NOMO-1 treated with dmso at 0.1 percent for 144 hours (cell line): Measurements from ENCODE around the gene SLX9.

Experiments
- DNase-seq: peaks from one replicate; lab custom pipeline; 2025; ENCODE audit not compliant: unreplicated experiment; lab: John Stamatoyannopoulos, UW

The SLX9 gene

DNA sequence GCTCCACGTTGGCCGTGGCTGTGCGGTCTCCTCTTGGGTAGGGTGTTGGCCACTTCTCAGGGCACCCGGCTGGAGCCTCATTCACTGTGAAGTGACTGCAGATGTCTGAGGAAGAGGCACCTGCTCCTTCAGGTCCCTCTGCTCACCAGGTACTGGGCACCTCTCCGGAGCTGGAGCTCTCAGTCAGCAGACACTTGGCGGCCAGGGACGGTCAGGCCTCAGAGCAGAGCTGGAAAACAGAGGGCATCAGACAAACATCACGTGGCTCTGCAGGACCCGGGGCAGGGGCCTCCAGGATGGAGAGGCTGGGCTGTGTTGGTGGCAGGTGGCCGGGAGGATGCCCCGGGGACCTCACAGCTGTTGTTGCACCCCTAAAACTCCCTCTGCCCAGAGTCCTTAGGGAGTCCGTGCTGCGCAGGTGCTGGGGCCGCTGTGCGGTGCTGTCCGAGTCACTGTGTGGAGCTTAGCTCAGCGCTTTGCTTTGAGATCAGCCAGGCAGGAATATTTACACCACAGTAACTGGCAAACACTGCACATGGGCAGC lies 59.7 kb downstream of the SLX9 start:
- no peak for DNase-seq

DNA sequence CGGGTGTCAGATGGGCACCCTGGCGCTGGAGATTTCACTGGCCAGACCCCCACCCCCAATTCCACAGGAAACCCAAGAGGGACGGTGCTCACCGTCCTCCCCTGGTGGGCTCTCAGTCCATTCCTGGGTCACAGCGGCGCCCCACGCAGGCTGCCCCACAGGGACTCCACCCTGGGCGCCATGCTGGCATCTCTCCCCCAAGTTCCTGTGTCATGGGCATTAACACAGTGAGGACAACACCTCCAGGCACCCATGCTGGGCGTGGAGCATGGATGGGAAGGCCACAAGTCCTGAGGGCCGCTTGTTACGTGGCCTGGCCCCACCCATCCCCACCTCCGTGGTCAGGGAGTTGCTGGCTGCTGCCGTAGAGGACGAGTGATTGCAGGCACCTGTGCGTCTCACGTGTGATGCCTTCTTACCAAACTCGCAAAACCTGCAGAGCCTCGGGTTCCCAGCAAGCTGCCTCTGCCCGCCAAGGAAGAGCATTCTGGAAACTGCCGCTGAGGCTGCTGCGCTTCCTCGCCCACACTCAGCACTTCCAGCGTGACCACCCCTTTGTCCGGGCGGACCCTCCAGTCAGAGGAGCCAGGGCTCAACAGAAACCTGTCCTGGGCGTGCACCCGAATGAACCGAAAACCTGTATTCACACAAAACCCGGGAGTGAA lies 60.3 kb downstream of the SLX9 start:
- DNase-seq, result no peak

DNA sequence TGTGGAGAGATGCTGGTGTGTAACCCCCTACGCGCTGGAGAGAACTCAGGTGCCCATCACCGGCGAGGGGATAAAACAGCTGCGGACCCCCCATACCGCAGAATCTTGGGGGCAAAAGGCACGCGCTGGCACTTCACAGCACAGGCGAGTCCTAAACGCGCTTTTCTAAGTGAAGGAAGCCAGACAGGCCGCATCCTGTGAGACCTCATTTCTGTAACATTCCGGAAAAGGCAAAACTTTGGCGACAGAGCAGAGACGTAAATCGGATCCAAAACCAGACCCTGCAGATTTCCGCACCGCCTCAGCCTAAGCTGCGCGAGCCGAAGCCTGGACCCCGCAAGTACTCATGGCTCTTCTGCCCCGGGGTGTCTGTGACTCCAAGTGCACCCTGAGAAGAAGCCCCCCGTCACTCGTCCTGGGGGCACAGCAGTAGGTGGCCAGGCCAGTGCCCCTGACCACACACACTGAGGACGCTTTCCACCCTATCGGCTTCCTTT lies 60.9 kb downstream of the SLX9 start:
- DNase-seq, result no peak

DNA sequence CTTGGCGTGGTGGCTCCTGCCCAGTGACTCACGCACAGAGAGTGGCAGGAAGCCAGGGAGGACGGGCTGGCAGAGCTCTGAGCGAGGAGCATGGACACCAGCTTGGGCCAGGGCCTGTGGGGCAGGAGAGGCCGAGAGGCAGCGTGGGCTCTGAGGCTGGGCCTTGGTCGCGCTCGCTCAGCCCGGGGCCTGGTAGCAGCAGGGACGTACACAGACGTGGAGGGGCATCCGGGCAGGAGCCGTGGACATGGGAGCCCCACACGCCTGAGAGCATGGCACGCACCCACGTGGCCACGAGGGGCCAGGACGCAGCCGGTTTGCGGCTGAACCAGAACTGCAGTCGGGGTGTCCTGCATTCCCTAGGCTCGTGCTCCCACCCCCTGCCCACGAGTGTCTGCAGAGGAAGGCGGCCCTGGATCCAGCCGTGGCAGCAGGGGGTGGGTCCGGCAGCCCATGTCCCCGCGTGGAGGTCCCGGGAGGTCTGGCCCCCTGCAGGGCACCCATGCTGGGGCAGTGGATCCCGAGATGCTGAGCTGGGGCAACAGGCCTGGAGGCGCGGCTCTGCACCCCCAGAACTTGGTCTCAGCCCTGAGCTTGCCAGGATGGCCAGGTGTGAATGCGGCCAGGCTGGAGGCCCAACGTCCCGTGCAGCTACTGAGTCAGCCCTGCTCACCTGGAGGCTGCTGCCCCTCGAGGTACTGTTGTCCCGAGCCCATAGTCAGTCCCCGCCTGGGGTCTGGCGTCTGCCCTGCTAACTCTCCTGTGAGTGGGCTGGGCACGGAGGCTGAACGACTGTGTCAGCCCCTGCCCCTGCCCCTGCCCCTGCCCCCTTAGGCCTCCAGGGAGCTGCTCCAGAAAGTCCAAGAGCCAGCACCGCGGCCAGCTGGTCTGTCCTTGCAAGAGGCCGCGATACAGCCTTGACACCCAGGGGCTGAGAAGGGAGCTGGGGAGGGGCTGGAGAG lies 61.6 kb downstream of the SLX9 start:
- DNase-seq, result no peak

DNA sequence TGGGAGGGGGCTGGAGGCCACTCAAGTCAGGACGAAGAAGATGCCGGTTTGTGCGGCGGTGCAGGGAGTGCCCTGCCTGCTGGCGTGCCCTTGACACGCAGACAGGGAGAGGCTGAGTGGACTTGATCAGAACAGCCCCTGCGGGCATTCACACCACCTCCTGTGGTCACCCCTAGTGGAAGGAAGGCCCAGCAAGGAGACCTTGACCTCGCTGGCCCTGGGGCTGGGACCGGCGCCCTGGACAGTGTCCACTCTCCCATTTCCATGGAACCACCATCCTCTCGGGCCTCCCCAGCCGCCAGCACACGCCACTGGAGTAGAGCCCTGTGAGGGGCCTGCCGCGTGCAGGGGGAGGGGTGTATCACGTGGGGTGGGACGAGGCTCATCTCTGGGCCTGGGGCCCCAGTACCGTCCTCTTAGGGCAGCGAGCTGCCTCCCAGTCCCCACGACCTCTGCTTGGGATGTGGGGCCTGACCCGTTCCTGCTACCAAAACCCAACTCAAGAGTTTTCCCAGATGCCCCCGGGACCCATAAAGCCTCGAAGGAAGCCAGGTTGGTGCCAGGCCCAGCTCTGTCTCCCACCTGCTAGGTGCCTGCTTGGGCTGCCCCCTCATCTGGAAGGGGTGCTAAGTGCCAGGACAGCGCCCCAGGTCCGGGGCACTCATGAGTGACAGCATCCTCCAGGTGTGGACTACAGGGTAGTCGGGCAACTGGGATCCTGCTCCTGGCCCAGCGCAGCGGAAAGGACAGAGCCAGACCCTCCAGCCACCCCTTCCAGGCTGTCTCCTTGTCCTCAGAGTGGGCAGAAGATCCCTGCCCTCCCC lies 62.8 kb downstream of the SLX9 start:
- no peak for DNase-seq

DNA sequence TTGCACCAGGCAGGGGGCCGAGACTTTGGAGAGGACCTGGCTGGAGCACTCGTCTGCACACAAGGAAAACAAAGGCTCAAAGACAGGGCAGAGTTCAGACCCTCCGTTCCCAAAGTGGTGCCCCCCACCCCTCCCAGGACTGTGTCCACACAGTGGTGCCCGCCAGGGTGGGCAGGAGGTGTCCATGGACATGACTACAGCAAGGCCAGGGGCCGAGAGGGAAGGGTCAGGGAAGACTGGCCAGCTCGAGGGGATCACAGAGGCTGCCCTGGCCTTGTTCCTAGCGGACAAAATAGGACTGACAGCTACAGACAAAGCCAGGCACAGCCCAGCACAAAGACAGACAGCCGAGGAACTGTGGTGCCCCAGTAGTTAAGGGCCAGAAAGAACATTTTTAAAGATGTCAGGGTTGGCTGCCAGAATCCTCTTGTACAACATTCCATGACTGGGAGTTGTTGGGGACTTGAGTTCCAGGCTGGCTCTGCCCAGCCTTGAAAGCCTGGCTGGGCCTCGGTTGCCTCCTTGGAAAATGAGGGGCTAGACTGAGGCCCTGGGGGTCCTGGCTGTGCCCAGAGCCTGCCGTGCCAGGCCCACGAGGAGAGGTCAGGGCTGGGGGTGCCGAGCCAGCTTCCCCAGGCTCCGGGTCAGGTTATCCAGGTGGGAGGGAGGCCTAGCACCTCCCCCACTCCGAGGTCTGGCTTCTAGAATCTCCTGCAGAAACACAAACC lies 63.7 kb downstream of the SLX9 start:
- DNase-seq, result no peak

DNA sequence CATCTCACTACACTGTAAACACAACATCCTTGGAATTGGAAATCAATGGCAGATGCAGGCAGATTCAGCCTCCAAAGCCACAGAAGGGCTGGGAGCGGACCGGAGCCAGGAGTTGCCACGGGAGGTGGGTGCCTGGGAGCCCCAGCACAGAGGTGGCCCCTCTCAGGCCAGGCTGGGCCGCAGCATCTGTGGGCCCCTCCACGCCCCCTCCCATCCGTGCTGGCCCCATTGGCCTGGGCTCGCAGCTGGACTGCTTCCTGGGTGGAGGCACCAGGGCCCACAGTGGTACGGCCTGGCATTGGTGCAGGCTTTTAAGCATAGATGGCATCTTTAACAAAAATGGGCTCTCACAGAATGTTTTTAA lies 64.2 kb downstream of the SLX9 start:
- DNase-seq, result no peak

DNA sequence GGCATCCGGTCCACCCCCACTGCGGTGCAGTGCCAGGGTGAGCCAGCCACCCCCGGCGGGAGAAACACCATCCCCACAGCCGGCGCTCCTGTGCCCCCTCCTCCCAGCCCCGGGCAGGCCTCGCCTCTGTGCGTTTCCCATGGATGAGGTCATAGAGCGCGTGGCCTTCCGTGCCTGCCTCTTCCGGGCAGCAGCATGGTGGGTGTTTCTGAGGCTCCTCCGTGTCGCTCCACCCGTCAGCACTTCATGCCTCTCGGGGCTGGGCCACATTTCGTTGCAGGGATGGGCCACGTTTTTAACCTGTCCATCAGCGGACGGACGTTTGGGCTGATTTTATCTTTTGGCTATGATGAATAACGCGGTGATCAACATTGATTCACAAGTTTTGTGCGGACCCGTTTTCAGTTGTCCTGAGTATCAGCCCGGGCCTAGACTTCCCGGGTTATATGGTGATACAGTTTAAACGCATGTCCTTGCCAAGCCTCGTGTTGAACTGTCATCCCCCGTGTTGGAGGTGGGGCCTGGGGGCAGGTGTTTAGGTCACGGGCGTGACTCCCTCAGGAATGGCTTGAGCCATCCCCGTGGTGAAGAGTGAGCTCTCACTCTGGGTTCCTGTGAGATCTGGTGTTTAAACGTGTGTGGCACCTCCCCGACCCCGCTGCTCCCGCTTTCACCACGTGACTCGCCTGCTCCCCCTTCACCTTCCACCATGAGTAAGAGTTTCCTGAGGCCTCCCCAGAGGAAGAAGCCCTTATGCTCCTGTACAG lies 64.8 kb downstream of the SLX9 start:
- no peak for DNase-seq

DNA sequence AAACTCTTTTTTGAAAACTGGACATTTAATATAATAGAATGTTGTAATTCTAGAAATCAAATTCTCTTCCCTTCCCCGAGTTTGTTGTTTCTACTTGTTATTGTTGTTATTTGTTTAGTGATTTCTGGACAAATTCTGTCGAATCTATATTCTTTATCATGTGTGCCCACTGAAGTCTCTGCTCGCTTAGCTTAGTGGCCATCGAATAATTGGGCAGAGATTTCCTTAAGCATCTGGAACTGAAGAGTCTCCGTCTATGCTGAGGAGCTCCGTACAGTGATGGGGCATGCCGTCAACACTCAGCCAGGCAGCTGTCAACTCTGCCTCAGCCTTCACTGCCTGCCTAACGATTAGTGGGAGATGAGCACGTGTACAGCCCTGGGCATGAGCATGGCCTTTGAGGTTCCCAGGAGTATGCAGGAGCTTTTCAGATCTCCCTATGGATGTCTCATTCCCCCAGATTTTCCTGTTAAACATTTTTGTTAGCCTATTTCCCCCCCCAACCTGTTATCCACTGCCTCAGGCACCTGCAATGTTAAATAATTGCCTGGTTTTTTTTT lies 66.8 kb downstream of the SLX9 start:
- DNase-seq, result no peak

DNA sequence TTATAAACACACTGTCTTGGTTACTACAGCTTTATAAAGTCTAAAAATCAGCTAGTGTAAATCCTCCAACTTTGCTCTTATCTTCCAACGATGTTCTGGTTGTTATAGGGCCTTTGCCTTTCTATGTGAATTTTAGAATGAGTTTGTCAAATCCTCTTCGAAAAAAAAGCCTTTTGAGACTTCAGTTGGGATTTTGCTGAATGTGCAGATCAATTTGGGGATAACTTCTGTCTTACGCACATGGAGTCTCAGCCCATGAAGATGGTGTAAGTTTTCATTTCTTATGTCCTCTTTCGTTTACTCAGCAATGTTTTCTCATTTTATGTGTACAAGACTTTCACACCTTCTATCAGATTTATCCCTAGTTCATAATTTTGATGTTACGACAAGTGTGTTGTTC lies 69.8 kb downstream of the SLX9 start:
- DNase-seq, result no peak

DNA sequence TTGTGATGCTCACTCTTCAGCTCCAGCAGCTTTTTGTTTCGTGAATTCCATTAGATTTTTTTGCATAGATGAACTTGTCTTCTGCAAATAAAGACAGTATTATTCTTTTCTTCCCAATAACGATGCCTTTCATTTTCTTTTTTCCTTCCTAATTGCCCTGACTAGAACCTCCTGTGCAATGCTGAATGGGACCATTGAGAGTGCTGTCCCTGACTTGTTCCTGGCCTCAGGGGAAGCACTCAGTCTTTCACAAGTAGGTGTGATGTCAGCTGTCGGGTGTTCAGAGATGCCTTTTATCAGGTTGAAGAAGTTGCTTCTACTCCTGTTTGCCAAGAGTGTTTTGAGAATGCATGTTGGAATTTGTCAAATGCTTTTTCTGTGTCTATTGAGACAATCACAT lies 70.3 kb downstream of the SLX9 start:
- DNase-seq, result no peak

DNA sequence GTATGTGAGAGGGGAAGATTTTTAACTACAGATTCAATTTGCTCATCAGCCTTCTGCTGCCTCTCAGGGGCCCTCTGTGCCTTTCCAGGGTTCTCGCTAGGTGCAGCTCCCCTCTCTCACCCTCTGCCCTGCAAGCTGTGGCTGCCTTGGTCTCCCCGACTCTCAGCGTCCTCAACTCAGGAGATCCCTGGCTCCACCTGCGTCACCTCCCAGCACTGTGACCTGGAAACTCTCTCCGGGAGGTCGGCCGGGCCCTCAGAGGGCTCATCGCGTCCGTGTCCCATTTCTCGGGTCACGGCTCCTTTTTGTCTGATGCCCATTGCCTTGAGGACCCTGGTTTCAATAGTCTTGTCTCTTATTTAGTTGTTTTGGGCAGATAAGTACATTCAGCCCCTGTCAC lies 71.0 kb downstream of the SLX9 start:
- DNase-seq, result no peak

DNA sequence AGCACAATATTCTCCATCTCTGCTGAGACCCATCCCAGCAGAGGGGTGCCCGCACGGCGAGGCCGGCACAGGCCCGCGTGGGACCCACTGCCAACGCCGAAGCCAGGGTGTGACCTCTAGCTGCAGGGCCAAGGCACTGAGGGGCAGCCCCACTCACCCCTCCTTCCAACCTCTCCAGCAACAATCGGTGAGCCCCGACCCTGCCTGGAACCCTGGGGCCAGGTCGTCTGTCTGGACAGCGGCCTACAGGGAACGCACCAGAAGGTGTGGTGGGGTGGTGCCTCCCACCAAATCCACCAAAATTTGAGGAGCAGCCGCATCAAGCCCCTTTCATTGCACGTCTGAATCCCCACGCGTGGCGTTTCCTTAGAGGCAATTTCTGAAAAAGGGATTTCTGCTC lies 71.6 kb downstream of the SLX9 start:
- no peak for DNase-seq

DNA sequence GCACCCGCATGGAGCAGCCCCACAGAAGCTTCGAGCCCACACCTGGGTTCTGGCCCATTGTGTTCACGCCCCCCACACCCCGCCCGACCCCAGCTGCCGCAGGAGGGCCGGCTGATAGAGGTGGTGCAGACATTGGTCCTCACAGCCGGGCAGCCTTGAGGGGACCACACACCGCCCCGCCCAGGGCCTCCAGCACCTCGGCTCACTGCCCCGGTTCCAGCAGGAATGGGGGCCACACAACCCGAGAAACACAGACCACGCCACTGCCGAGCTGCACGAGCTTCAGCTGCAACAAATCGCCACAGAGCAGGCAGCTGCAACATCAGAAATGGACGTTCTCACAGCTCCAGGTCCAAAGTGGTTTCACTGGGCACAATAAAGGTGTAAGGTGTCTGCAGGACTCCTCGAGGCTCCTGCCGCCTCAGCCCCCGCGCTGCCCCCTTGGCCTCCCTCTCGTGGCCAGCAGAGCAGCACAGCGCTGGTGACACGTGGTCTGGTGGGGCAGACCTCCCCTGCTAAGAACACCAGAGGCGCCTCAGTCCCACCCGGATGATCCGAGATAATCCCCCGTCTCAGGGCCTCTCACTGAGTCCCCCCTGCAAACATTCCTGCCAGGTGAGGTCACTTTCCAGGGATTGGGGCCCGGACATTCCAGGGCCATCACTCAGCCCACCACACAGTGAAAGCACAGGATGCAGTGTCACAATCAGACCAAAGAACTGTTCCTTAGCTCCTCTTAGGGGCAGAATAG lies 72.3 kb downstream of the SLX9 start:
- no peak for DNase-seq

DNA sequence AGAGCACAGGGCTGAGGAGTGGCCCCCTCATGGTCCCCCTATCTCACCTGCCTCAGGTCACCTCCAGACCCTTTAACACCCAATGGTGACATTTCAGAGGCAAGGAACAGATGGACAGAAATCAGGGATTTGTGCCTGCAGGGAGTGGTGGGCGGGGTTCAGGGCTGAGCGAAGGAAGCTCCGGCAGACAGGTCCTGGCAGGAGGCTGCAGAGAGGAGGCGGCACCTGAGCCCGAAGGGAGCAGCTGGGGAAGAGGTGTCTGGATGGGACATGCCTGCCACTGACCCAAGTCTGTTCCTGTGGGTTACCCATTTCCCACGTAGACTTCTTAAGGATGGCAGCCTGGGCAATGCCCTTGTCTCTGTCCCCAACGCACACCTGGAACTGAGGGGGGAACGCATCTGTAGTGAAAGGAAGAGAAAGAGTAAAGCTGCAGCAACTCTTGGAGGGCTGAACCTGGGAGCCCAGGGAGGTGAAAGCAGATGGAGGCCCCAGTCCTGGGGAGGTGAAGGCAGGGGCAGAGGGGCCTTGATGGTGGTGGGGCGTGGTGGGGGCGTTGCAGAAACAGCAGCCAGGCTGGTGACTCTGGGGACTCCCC lies 72.9 kb downstream of the SLX9 start:
- DNase-seq, result no peak

DNA sequence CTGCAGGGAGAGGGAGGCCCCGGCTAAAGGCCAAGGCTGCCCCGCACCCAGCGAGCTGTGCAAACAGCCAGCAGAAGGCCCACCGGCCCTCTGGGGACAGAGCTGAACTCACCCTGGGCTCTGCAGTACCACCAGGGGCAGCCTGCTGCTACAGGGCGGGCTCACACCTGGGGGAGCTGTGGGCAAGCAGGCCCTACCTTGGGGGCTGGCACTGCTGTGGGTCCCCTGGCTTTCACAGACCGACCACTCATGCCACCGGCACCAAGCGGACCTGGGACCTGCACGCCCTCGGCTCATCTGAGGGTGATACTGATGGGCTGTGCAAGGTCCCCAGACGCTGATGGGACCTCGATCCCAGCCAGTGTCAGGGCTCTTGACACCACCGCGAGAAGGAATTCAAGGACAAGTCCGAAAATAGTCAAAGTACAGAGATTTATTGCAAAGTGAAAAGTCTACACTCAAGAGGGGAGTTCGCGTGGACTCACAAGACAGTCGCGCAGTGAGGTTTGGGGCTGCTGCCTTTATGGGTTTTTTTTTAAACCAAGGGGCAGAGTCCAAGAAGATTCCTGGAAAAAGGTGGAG lies 73.5 kb downstream of the SLX9 start:
- no peak for DNase-seq

DNA sequence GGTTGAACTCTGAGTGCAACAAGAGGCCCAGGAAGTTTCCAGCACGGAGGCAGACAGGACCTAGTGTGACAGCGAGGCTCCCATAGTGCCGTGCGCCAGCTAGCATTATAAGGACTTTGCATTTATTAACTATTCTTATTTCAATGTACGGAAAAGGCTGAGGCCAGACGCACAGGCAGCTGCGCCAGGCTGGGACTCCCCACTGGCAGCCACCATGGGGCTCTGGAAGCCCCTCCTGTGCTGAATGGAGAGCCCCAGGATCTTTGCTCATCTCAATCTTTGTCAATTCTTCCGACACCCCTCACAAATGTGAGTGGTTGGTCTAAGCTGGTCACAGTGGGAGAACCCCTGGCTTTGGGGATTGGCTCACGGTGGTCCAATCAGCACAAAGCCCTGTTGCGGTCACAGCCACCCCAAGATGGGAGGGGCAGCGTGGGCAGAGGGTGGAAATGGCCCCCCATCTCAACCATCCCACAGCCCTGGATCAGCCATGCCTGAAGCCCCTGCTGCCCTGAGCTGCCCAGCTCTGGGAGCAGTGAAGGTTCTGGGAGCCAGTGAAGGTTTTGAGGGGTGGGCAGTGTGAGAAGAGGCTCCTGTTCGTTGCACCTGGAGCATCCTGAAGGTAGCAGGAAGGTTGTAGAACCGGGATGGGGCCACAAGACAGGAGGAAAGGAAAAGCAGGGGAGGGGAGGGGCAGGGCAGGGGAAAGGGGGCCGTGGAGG lies 75.1 kb downstream of the SLX9 start:
- no peak for DNase-seq
